ENCODE data around the gene SPRN.

- TF ChIP-seq CTCF (conservative IDR thresholded peaks at IDR 0.05 in 1 of 2, IDR thresholded peaks at IDR 0.05 in 1 of 2; ENCODE audit: low read depth in 1 of 2, low read length in 2 of 2) (no peak), EZH2 (IDR thresholded peaks at IDR 0.05; ENCODE audit: low read length, missing control alignments) (no peak)
Observed at GRCh38 chr10:133388973-133389818, 35.2 kb downstream of the SPRN start.
